Measurements from ENCODE around the gene SKP1. TPM values are rescaled to one million over a fixed set of nuclear protein-coding genes. Genes with fewer than 3 reads are reported as not detected.

The SKP1 gene
- polyA plus RNA-seq, 4 donors: 759 to 899 (median 871) TPM

Other genes with a start within 250 kb of the SKP1 start
- gene C5orf15, start 208.3 kb downstream of the SKP1 start, polyA plus RNA-seq (ENCODE audit: insufficient read length in 4 of 4): 100 to 1,000 TPM; 141 to 169 (median 165) TPM
- 100 to 1,000 TPM; 184 to 207 (median 205) TPM for gene VDAC1, start 172.0 kb downstream of the SKP1 start, polyA plus RNA-seq (ENCODE audit: insufficient read length in 4 of 4)
- 10 to 100 TPM; 11.7 to 14.6 (median 13.2) TPM for gene TCF7, start 62.3 kb downstream of the SKP1 start, polyA plus RNA-seq (ENCODE audit: insufficient read length in 4 of 4)
- gene PPP2CA, start 49.1 kb upstream of the SKP1 start, polyA plus RNA-seq (ENCODE audit: insufficient read length in 4 of 4): 100 to 1,000 TPM; 199 to 247 (median 232) TPM
- 1 to 10 TPM; 4.5 to 7.9 (median 7.0) TPM for gene CDKL3, start 190.2 kb upstream of the SKP1 start, polyA plus RNA-seq (ENCODE audit: insufficient read length in 4 of 4)
- gene UBE2B, start 194.6 kb upstream of the SKP1 start, polyA plus RNA-seq (ENCODE audit: insufficient read length in 4 of 4): 100 to 1,000 TPM; 139 to 157 (median 143) TPM
- gene CDKN2AIPNL, start 234.9 kb upstream of the SKP1 start, polyA plus RNA-seq (ENCODE audit: insufficient read length in 4 of 4): 10 to 100 TPM; 31.9 to 33.8 (median 33.0) TPM